IgD-negative memory B cell (primary cell): ENCODE data around the gene PRM2. TPM values are rescaled to one million over a fixed set of nuclear protein-coding genes. Genes with fewer than 3 reads are reported as not detected.
A peak's percentile ranks its signal among the peaks of the same experiment; 100 is the strongest.

Source experiments
- H3K27ac Mint-ChIP-seq, 3 donors: one replicate each; pipeline ENCODE4 v1.8.0; 2020 to 2022; ENCODE audit warnings: mild to moderate bottlenecking in 3 of 3, mixed read lengths in 3 of 3, moderate library complexity in 1 of 3
- H3K27me3 Mint-ChIP-seq: one replicate; pipeline ENCODE4 v1.8.0; 2021; ENCODE audit warnings: mixed read lengths
- H3K36me3 Mint-ChIP-seq: one replicate; pipeline ENCODE4 v1.8.0; 2020; ENCODE audit warnings: mild to moderate bottlenecking, mixed read lengths
- H3K4me1 Mint-ChIP-seq, 3 donors: one replicate each; pipeline ENCODE4 v1.8.0; 2020 to 2022; ENCODE audit warnings: mixed read lengths in 3 of 3, mild to moderate bottlenecking in 1 of 3
- H3K4me3 Mint-ChIP-seq, 4 donors: one replicate each; pipeline ENCODE4 v1.8.0; 2020 to 2022; ENCODE audit warnings: mild to moderate bottlenecking in 4 of 4, mixed read lengths in 4 of 4, moderate library complexity in 3 of 4
- H3K9me3 Mint-ChIP-seq, 3 donors: one replicate each; pipeline ENCODE4 v1.8.0; 2020 to 2021; ENCODE audit warnings: mixed read lengths in 3 of 3, mild to moderate bottlenecking in 1 of 3
- polyA plus RNA-seq: library from polyadenylated mRNA; unstranded; fragments of 300-500 nt; fragmentation: Illumina TruSeq; gene quantifications from one replicate; pipeline ENCODE4 v1.2.3, GENCODE V29; 2021

Gene PRM2
- polyA plus RNA-seq, 1 donor from 2014 or later, result not detected

- H3K27ac Mint-ChIP-seq, result peak overlapping the region; percentile 64 to 89 (median 67)
- no peaks in the 10 kb centered on the region for H3K36me3 Mint-ChIP-seq
- peak overlapping the region in 3 of 4 donors; percentile 33 to 67 (median 34) for H3K4me3 Mint-ChIP-seq
- H3K27me3 Mint-ChIP-seq, result peaks cover 5% of the 10 kb centered on the region
- H3K4me1 Mint-ChIP-seq, result peaks cover 33 to 53% (median 51%) of the 10 kb centered on the region in 3 donors
- H3K9me3 Mint-ChIP-seq, result no peaks in the 10 kb centered on the region
Measured at GRCh38 chr16:11312718-11313492, 36.6 kb upstream of the PRM2 start.

- Mint-ChIP-seq H3K36me3 (no peaks in the 10 kb centered on the region), H3K4me3 (peak overlapping the region; percentile 60 to 91 (median 76)), H3K9me3 (peaks cover 0 to 2% (median 0%) of the 10 kb centered on the region in 3 donors), H3K27ac (peak overlapping the region; percentile 92 to 99 (median 97)), H3K27me3 (peaks cover 3% of the 10 kb centered on the region), H3K4me1 (peaks cover 31 to 55% (median 51%) of the 10 kb centered on the region in 3 donors)
Measured at GRCh38 chr16:11310997-11311561, 34.8 kb upstream of the PRM2 start.

GRCh38 chr16:11310634-11310977 is 34.3 kb upstream of the PRM2 start:
- H3K27me3 Mint-ChIP-seq, result peaks cover 3% of the 10 kb centered on the region
- H3K9me3 Mint-ChIP-seq, result peaks cover 0 to 2% (median 0%) of the 10 kb centered on the region in 3 donors
- no peaks in the 10 kb centered on the region for H3K36me3 Mint-ChIP-seq
- peaks cover 31 to 56% (median 52%) of the 10 kb centered on the region in 3 donors for H3K4me1 Mint-ChIP-seq
- H3K4me3 Mint-ChIP-seq, result peak overlapping the region; percentile 60 to 91 (median 76)
- peak overlapping the region; percentile 92 to 99 (median 97) for H3K27ac Mint-ChIP-seq

- Mint-ChIP-seq H3K27ac (peak overlapping the region; percentile 92 to 99 (median 97)), H3K4me1 (peaks cover 31 to 57% (median 52%) of the 10 kb centered on the region in 3 donors), H3K4me3 (peak overlapping the region; percentile 23 to 91 (median 52))
Measured at GRCh38 chr16:11309895-11310633, 33.8 kb upstream of the PRM2 start.

GRCh38 chr16:11308493-11309283 is 32.4 kb upstream of the PRM2 start:
- H3K36me3 Mint-ChIP-seq, result no peaks in the 10 kb centered on the region
- peaks cover 0 to 2% (median 0%) of the 10 kb centered on the region in 3 donors for H3K9me3 Mint-ChIP-seq
- H3K4me3 Mint-ChIP-seq, result peak overlapping the region in 3 of 4 donors; percentile 42 to 78 (median 47)
- H3K27ac Mint-ChIP-seq, result peak overlapping the region; percentile 23 to 97 (median 92)
- peaks cover 3% of the 10 kb centered on the region for H3K27me3 Mint-ChIP-seq
- peaks cover 28 to 51% (median 46%) of the 10 kb centered on the region in 3 donors for H3K4me1 Mint-ChIP-seq

More at GRCh38 chr16:11309895-11310633, 33.8 kb upstream of the PRM2 start:
- peaks cover 3% of the 10 kb centered on the region for H3K27me3 Mint-ChIP-seq
- peaks cover 0 to 2% (median 0%) of the 10 kb centered on the region in 3 donors for H3K9me3 Mint-ChIP-seq
- no peaks in the 10 kb centered on the region for H3K36me3 Mint-ChIP-seq

GRCh38 chr16:11307639-11308492 is 31.6 kb upstream of the PRM2 start:
- Mint-ChIP-seq H3K27ac (peak overlapping the region in 2 of 3 donors; percentile 23 to 92), H3K27me3 (peaks cover 3% of the 10 kb centered on the region), H3K4me3 (peak overlapping the region in 3 of 4 donors; percentile 32 to 76 (median 47)), H3K4me1 (peaks cover 24 to 45% (median 38%) of the 10 kb centered on the region in 3 donors), H3K9me3 (peaks cover 0 to 2% (median 0%) of the 10 kb centered on the region in 3 donors), H3K36me3 (no peaks in the 10 kb centered on the region)

GRCh38 chr16:11306997-11307638 is 30.8 kb upstream of the PRM2 start:
- H3K27ac Mint-ChIP-seq, result peak overlapping the region; percentile 46 to 54 (median 50)
- H3K9me3 Mint-ChIP-seq, result peaks cover 0 to 2% (median 0%) of the 10 kb centered on the region in 3 donors
- H3K36me3 Mint-ChIP-seq, result no peaks in the 10 kb centered on the region
- H3K4me3 Mint-ChIP-seq, result peak overlapping the region in 2 of 4 donors; percentile 5 to 61
- H3K4me1 Mint-ChIP-seq, result peaks cover 20 to 40% (median 37%) of the 10 kb centered on the region in 3 donors
- H3K27me3 Mint-ChIP-seq, result no peaks in the 10 kb centered on the region

- no peaks in the 10 kb centered on the region for H3K27me3 Mint-ChIP-seq
- H3K4me1 Mint-ChIP-seq, result peaks cover 16 to 38% (median 31%) of the 10 kb centered on the region in 3 donors
- no peak overlapping the region for H3K4me3 Mint-ChIP-seq
- no peaks in the 10 kb centered on the region for H3K36me3 Mint-ChIP-seq
- peaks cover 0 to 2% (median 0%) of the 10 kb centered on the region in 3 donors for H3K9me3 Mint-ChIP-seq
- H3K27ac Mint-ChIP-seq, result peak overlapping the region in 2 of 3 donors; percentile 46 to 88
Measured at GRCh38 chr16:11306381-11306780, 30.1 kb upstream of the PRM2 start.

GRCh38 chr16:11303405-11304138 is 27.3 kb upstream of the PRM2 start:
- peak overlapping the region in 1 of 3 donors; percentile 57 for H3K27ac Mint-ChIP-seq
- peaks cover 0 to 2% (median 0%) of the 10 kb centered on the region in 3 donors for H3K9me3 Mint-ChIP-seq
- H3K4me1 Mint-ChIP-seq, result peaks cover 10 to 26% (median 22%) of the 10 kb centered on the region in 3 donors
- no peak overlapping the region for H3K4me3 Mint-ChIP-seq
- no peaks in the 10 kb centered on the region for H3K27me3 Mint-ChIP-seq
- peaks cover 1% of the 10 kb centered on the region for H3K36me3 Mint-ChIP-seq

GRCh38 chr16:11302977-11303376 is 26.7 kb upstream of the PRM2 start:
- Mint-ChIP-seq H3K4me3 (no peak overlapping the region), H3K27me3 (no peaks in the 10 kb centered on the region), H3K27ac (peak overlapping the region in 1 of 3 donors; percentile 57), H3K4me1 (peaks cover 11 to 23% (median 20%) of the 10 kb centered on the region in 3 donors), H3K36me3 (peaks cover 1% of the 10 kb centered on the region), H3K9me3 (peaks cover 0 to 2% (median 0%) of the 10 kb centered on the region in 3 donors)

- Mint-ChIP-seq H3K9me3 (no peaks in the 10 kb centered on the region), H3K4me3 (no peak overlapping the region), H3K36me3 (peaks cover 1% of the 10 kb centered on the region), H3K4me1 (peaks cover 18 to 27% (median 27%) of the 10 kb centered on the region in 3 donors), H3K27ac (peak overlapping the region in 1 of 3 donors; percentile 46), H3K27me3 (no peaks in the 10 kb centered on the region)
Measured at GRCh38 chr16:11301645-11302501, 25.6 kb upstream of the PRM2 start.

- no peaks in the 10 kb centered on the region for H3K9me3 Mint-ChIP-seq
- no peak overlapping the region for H3K4me3 Mint-ChIP-seq
- peak overlapping the region in 1 of 3 donors; percentile 27 for H3K27ac Mint-ChIP-seq
- H3K4me1 Mint-ChIP-seq, result peaks cover 21 to 32% (median 28%) of the 10 kb centered on the region in 3 donors
- H3K36me3 Mint-ChIP-seq, result peaks cover 1% of the 10 kb centered on the region
- no peaks in the 10 kb centered on the region for H3K27me3 Mint-ChIP-seq
Measured at GRCh38 chr16:11300560-11300892, 24.2 kb upstream of the PRM2 start.
